HepG2 (cell line): ENCODE results near the gene PDK1. TPM values are rescaled to one million over a fixed set of nuclear protein-coding genes. Genes with fewer than 3 reads are reported as not detected.

Experiments used
- AKAP8 ChIP-seq: sonication (generic); formaldehyde crosslinking; IDR thresholded peaks from 2 replicates; pipeline ENCODE4 v1.5.1; 2020; ENCODE audit warnings: mild to moderate bottlenecking, missing genetic modification reagents
- ARID4A ChIP-seq: sonication (generic); formaldehyde crosslinking; IDR thresholded peaks from 2 replicates; pipeline ENCODE4 v1.5.0; 2020; ENCODE audit warnings: mild to moderate bottlenecking, missing genetic modification reagents, borderline replicate concordance
- CREB3 ChIP-seq: sonication (generic); formaldehyde crosslinking; IDR thresholded peaks from 2 replicates; pipeline ENCODE4 v1.5.0; 2020; ENCODE audit warnings: missing genetic modification reagents
- KMT2A ChIP-seq: sonication (generic); formaldehyde crosslinking; IDR thresholded peaks from 2 replicates; pipeline ENCODE4 v1.4.0; 2020; ENCODE audit warnings: missing genetic modification reagents
- MYNN ChIP-seq: sonication (generic); formaldehyde crosslinking; IDR thresholded peaks from 2 replicates; pipeline ENCODE4 v1.4.0; 2020; ENCODE audit warnings: mild to moderate bottlenecking, low read depth, missing genetic modification reagents
- NFYB ChIP-seq: sonication (generic); formaldehyde crosslinking; IDR thresholded peaks from 2 replicates; pipeline ENCODE4 v1.4.0; 2020; ENCODE audit warnings: missing genetic modification reagents
- ONECUT2 ChIP-seq: sonication (generic); formaldehyde crosslinking; IDR thresholded peaks from 2 replicates; pipeline ENCODE4 v1.4.0; 2020; ENCODE audit warnings: missing genetic modification reagents
- RFXANK ChIP-seq: IDR thresholded peaks from 2 replicates; pipeline ENCODE4 v1.6.1; 2016
- RNF2 ChIP-seq: fragments of 450-650 bp; conservative IDR thresholded peaks from 2 replicates; pipeline ENCODE4 v1.6.1; 2016; ENCODE audit warnings: low read depth
- SOX5 ChIP-seq: IDR thresholded peaks from 2 replicates; pipeline ENCODE4 v1.6.1; 2016; ENCODE audit warnings: borderline replicate concordance
- STAT6 ChIP-seq: sonication (generic); formaldehyde crosslinking; IDR thresholded peaks from 2 replicates; pipeline ENCODE4 v1.4.0; 2020; ENCODE audit warnings: missing genetic modification reagents, mild to moderate bottlenecking, borderline replicate concordance
- TSC22D2 ChIP-seq: sonication (generic); formaldehyde crosslinking; IDR thresholded peaks from 2 replicates; pipeline ENCODE4 v1.5.1; 2020; ENCODE audit warnings: missing genetic modification reagents, mild to moderate bottlenecking, borderline replicate concordance
- ZFAT ChIP-seq: sonication (generic); formaldehyde crosslinking; conservative IDR thresholded peaks from 2 replicates; pipeline ENCODE4 v1.8.1; 2023; ENCODE audit warnings: missing genetic modification reagents, inconsistent platforms
- ZNF225 ChIP-seq: sonication (generic); formaldehyde crosslinking; IDR thresholded peaks from 2 replicates; pipeline ENCODE4 v1.4.0; 2020; ENCODE audit warnings: mild to moderate bottlenecking, missing genetic modification reagents
- ZNF230 ChIP-seq: sonication (generic); formaldehyde crosslinking; IDR thresholded peaks from 2 replicates; pipeline ENCODE4 v1.4.0; 2020; ENCODE audit warnings: mild to moderate bottlenecking, missing genetic modification reagents
- ZNF512B ChIP-seq: sonication (generic); formaldehyde crosslinking; IDR thresholded peaks from 2 replicates; pipeline ENCODE4 v1.5.1; 2020; ENCODE audit warnings: missing genetic modification reagents, mild to moderate bottlenecking, borderline replicate concordance
- ZNF83 ChIP-seq: sonication (generic); formaldehyde crosslinking; IDR thresholded peaks from 2 replicates; pipeline ENCODE4 v1.4.0; 2020; ENCODE audit warnings: missing genetic modification reagents, mild to moderate bottlenecking, borderline replicate concordance
- ZNF839 ChIP-seq: sonication (generic); formaldehyde crosslinking; IDR thresholded peaks from 2 replicates; pipeline ENCODE4 v1.4.0; 2020; ENCODE audit warnings: missing genetic modification reagents, mild to moderate bottlenecking, borderline replicate concordance
- polyA plus RNA-seq, 8 experiments: library from polyadenylated mRNA; depleted of rRNA in 3 of 8; stranded (reverse) in 7 of 8; unstranded in 1 of 8; fragments of >200 nt; fragmentation: Illumina TruSeq in 4 of 8; extraction: Trizol in 4 of 8; gene quantifications; 2 replicates each; pipeline versions ENCODE4 v1.2.1 to v1.2.3, GENCODE V29; 2011 to 2016; ENCODE audit warnings: low read depth in 4 of 8, missing spikeins in 1 of 8, mixed read lengths in 1 of 8; ENCODE audit not compliant: insufficient read depth in 1 of 8
- total RNA-seq, 5 experiments: library from RNA; depleted of rRNA; stranded (reverse); fragments of >200 nt; fragmentation: Illumina TruSeq; extraction: Trizol; gene quantifications; 2 replicates each; pipeline ENCODE4 v1.2.3, GENCODE V29; 2016; ENCODE audit warnings: low read depth in 1 of 5

PDK1 gene
- total and polyA plus RNA-seq, 2 of the 13 experiments (the other 11 are each of a cell fraction or from before 2014, with no cell fraction given), result 11.9 to 96.9 TPM

GRCh38 chr2:172555522-172556283, at the start of gene PDK1 (continued):
- no peak; the same call in 1 of the 2 replicates for TF ChIP-seq STAT6 (CRISPR knock-in tag)
- TF ChIP-seq ZNF230 (CRISPR knock-in tag), result peak; percentile 92; the same call in 1 of the 2 replicates
- no peak; the same call in 1 of the 2 replicates for TF ChIP-seq NFYB
- TF ChIP-seq ZNF83, result no peak
- 0 out of 2 replicates have a peak, but pooled peaks have one; percentile 16 for TF ChIP-seq SOX5 (CRISPR knock-in tag)
- peak; percentile 63; the same call in 1 of the 2 replicates for TF ChIP-seq ZFAT
- no peak for TF ChIP-seq RFXANK
- peak; percentile 72; the same call in 1 of the 2 replicates for TF ChIP-seq AKAP8 (CRISPR knock-in tag)
- peak; percentile 85; the same call in 1 of the 2 replicates for TF ChIP-seq MYNN
- 0 out of 2 replicates have a peak, but pooled peaks have one; percentile 82 for TF ChIP-seq ZNF512B (CRISPR knock-in tag)
- peak; percentile 78 for TF ChIP-seq KMT2A
- no peak; the same call in 1 of the 2 replicates for TF ChIP-seq TSC22D2 (CRISPR knock-in tag)
- TF ChIP-seq ONECUT2 (CRISPR knock-in tag), result no peak
- peak; percentile 94 for TF ChIP-seq ARID4A (CRISPR knock-in tag)
- TF ChIP-seq ZNF225 (CRISPR knock-in tag), result peak; percentile 95
- peak; percentile 90 for TF ChIP-seq RNF2
- peak; percentile 36; the same call in 1 of the 2 replicates for TF ChIP-seq CREB3 (CRISPR knock-in tag)
- peak; percentile 97; the same call in 1 of the 2 replicates for TF ChIP-seq ZNF839 (CRISPR knock-in tag)
